Tibial nerve (tissue), 4 donors: ENCODE results near the gene MET. TPM values are rescaled to one million over a fixed set of nuclear protein-coding genes. Genes with fewer than 3 reads are reported as not detected.
A peak's percentile ranks its signal among the peaks of the same experiment; 100 is the strongest.

Experiments used
- DNase-seq, 2 donors: peaks; one replicate each; pipeline ENCODE4 v3.0.0-alpha.2; 2019; ENCODE audit warnings: low spot score in 2 of 2
- H3K27ac ChIP-seq, 4 donors: fragments of 200-600 bp; sonication (generic) in 3 of 4; one replicate each; pipeline ENCODE4 v1.5.1; 2017 to 2019; ENCODE audit warnings: mild to moderate bottlenecking in 1 of 4
- H3K27me3 ChIP-seq, 2 donors: fragments of 200-600 bp; sonication (generic) in 1 of 2; one replicate each; pipeline versions ENCODE4 v1.5.1 to v1.6.0; 2017 to 2019
- H3K36me3 ChIP-seq, 3 donors: fragments of 200-600 bp; sonication (generic); one replicate each; pipeline ENCODE4 v1.5.1; 2018 to 2019
- H3K4me1 ChIP-seq, 4 donors: fragments of 200-600 bp; sonication (generic) in 3 of 4; one replicate each; pipeline ENCODE4 v1.5.1; 2017 to 2019
- H3K4me3 ChIP-seq, 4 donors: fragments of 200-600 bp; sonication (generic) in 3 of 4; one replicate each; pipeline ENCODE4 v1.5.1; 2017 to 2019; ENCODE audit warnings: mild to moderate bottlenecking in 1 of 4, moderate library complexity in 1 of 4
- H3K9me3 ChIP-seq, 4 donors: fragments of 200-600 bp; sonication (generic) in 3 of 4; one replicate each; pipeline ENCODE4 v1.5.1; 2017 to 2019
- EP300 ChIP-seq, 2 donors: sonication (generic); formaldehyde crosslinking; IDR thresholded peaks; one replicate each; pipeline ENCODE4 v1.6.1; 2017; ENCODE audit warnings: antibody characterized with exemption in 2 of 2, mild to moderate bottlenecking in 1 of 2
- POLR2A ChIP-seq, 2 donors: fragments of 450-650 bp; IDR thresholded peaks; one replicate each; pipeline ENCODE4 v1.6.1; 2017; ENCODE audit warnings: antibody characterized with exemption in 2 of 2, mild to moderate bottlenecking in 2 of 2, moderate library complexity in 2 of 2
- WGBS, 2 donors: methylation state at CpG; one replicate each; pipeline ENCODE4 v1.1.5; 2018; 5-methylcytosine and 5-hydroxymethylcytosine counted together
- total RNA-seq, 4 donors: library from RNA; depleted of rRNA; stranded (reverse); fragments of >200 nt; gene quantifications; one replicate each; pipeline ENCODE4 v1.1.0, GENCODE V29; 2016
- TF ChIP-seq, protein P1 (sequence below), 5 experiments: fragments of 200-600 bp in 3 of 5; fragments of 450-650 bp in 2 of 5; sonication (generic) in 3 of 5; IDR thresholded peaks; one replicate each; pipeline ENCODE4 v1.5.1; 2016 to 2019; ENCODE audit warnings: antibody characterized with exemption in 5 of 5, mild to moderate bottlenecking in 3 of 5, moderate library complexity in 2 of 5

MET gene
- total RNA-seq, 4 donors from 2014 or later = 22.6 to 49.8 (median 37.1) TPM

DNA sequence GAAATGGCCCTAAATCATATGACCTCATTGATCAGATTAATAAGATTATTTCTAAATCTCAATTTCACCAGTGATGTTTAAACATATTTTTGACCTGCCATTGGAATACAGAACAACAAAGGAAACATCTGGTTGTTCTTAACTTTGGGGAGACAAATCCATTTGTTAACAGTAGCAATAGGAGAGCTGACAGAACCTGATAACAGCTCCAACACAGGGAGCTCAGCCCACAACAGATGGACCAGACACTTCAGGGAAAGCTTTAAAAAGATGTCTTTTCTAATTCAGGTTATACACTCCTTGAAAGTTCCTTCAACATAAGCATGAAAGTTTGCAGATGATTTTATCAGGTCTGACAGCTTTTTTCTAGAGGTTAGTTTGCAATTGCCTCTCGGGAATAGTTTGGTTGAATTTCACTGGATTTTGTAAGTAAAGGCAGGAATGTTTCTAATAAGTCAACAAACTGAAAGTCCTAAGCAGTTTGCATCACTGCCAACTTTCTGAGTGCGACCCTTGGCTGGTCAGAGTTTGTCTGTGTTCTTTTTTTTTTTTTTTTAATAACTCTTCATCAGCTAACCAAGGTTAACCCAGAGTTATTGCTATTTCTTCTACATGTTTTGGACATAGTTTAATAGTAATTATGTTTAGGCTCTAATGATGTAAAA lies 6.5 kb upstream of the MET start:
- DNase-seq = no peak
- H3K27me3 ChIP-seq = no peaks in the 10 kb centered on the region
- TF ChIP-seq EP300 (IDR thresholded peaks at IDR 0.05) (no peak), POLR2A (IDR thresholded peaks at IDR 0.05) (no peak)
- TF ChIP-seq, protein P1, sequence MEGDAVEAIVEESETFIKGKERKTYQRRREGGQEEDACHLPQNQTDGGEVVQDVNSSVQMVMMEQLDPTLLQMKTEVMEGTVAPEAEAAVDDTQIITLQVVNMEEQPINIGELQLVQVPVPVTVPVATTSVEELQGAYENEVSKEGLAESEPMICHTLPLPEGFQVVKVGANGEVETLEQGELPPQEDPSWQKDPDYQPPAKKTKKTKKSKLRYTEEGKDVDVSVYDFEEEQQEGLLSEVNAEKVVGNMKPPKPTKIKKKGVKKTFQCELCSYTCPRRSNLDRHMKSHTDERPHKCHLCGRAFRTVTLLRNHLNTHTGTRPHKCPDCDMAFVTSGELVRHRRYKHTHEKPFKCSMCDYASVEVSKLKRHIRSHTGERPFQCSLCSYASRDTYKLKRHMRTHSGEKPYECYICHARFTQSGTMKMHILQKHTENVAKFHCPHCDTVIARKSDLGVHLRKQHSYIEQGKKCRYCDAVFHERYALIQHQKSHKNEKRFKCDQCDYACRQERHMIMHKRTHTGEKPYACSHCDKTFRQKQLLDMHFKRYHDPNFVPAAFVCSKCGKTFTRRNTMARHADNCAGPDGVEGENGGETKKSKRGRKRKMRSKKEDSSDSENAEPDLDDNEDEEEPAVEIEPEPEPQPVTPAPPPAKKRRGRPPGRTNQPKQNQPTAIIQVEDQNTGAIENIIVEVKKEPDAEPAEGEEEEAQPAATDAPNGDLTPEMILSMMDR (IDR thresholded peaks at IDR 0.05) = no peak
- H3K36me3 ChIP-seq = no peaks in the 10 kb centered on the region
- no peak overlapping the region for H3K27ac ChIP-seq
- no peaks in the 10 kb centered on the region for H3K9me3 ChIP-seq
- no peak overlapping the region for H3K4me3 ChIP-seq
- H3K4me1 ChIP-seq = peaks cover 0 to 13% (median 0%) of the 10 kb centered on the region in 4 donors
- 22 to 25% methylated on average over 2 of the region's 2 CpGs for WGBS, 2 donors

DNA sequence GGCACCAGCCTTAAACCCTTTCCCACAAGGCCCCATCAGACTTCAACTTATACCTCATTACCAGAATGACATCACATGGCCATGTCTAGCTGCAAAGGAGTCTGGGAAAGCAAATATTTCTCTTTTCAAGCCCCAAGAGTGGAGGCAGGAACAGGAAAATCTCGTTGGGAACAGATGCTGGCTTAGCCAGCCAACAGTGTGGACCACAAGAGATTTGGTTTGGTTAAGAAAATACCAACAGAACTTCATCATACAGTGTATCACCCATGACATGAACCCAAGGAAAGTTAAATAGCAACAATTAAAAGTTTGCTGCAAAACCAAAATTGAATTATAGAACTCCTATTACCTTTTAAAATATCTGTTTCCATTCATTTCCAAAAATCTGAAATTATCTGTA lies 2.2 kb upstream of the MET start:
- 61% methylated on average over 1 of the region's 1 CpG for WGBS, 2 donors
- H3K27ac ChIP-seq = no peak overlapping the region
- H3K4me3 ChIP-seq = no peak overlapping the region

DNA sequence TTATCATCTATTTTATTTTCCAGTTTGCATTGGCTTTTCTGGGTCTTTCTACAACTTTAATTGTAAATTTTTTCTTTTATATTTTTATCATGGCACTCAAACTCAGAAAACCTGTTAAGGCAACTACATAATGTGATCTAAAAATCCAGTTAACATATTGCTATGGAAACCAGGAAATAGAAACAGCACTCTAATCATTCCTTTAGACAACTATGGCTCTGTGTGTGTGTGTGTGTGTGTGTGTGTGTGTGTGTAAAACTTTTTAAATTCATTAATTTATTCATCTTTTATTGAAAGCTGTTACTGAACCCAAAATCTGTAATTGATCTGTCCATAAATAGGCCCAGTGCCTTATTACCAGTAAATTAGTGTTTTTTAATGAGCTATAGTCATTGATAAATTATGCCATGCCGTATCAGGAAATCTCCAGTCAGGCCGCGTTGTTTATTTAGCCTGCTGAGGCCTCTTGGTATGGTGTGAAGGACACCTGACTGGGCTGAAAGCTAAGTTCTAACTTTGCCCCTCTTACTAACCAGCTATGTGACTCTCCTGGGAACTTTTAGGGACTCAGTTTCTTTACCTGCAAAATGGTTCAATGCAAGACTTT lies 1.5 kb upstream of the MET start:
- H3K36me3 ChIP-seq = no peaks in the 10 kb centered on the region
- WGBS, 2 donors = 86 to 98% methylated on average over 3 of the region's 3 CpGs
- no peak for DNase-seq
- H3K4me3 ChIP-seq = no peak overlapping the region
- H3K27me3 ChIP-seq = no peaks in the 10 kb centered on the region
- peaks cover 0 to 37% (median 3%) of the 10 kb centered on the region in 4 donors for H3K4me1 ChIP-seq
- TF ChIP-seq POLR2A (IDR thresholded peaks at IDR 0.05) = no peak
- TF ChIP-seq, protein P1 (IDR thresholded peaks at IDR 0.05) = no peak
- no peak for TF ChIP-seq EP300 (IDR thresholded peaks at IDR 0.05)
- H3K9me3 ChIP-seq = no peaks in the 10 kb centered on the region
- peak overlapping the region in 1 of 4 donors; percentile 95 for H3K27ac ChIP-seq

More for the DNA sequence above, 2.2 kb upstream of the MET start:
- Histone ChIP-seq H3K9me3 (no peaks in the 10 kb centered on the region), H3K4me1 (peaks cover 0 to 33% (median 3%) of the 10 kb centered on the region in 4 donors), H3K36me3 (no peaks in the 10 kb centered on the region), H3K27me3 (no peaks in the 10 kb centered on the region)
- TF ChIP-seq EP300 (IDR thresholded peaks at IDR 0.05) (no peak), POLR2A (IDR thresholded peaks at IDR 0.05) (no peak)
- TF ChIP-seq, protein P1 (IDR thresholded peaks at IDR 0.05) = no peak
- no peak for DNase-seq

DNA sequence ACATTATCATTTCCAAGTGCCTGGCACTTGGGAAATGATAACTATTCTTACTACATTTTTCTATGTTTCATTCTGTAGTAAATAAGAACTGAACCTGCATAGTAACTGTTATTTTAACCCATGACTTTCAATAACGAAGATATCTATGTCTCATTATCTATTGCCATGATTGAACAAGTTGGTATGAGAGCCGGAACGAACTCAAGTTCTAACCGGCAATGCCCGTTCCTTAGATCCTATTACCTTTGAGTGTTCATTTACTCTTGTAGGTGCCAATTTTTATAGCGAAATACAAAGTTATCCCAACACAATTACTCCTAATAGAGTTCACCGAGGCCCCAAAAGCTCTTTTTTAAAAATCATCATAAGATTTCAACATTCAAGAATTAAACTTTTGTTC lies 885 bp upstream of the MET start:
- Histone ChIP-seq H3K4me1 (peaks cover 0 to 38% (median 3%) of the 10 kb centered on the region in 4 donors), H3K27ac (peak overlapping the region in 3 of 4 donors; percentile 41 to 95 (median 79)), H3K36me3 (no peaks in the 10 kb centered on the region), H3K4me3 (peak overlapping the region; percentile 46 to 75 (median 68)), H3K27me3 (no peaks in the 10 kb centered on the region), H3K9me3 (no peaks in the 10 kb centered on the region)
- 56 to 57% methylated on average over 7 of the region's 7 CpGs for WGBS, 2 donors
- DNase-seq = no peak
- TF ChIP-seq, protein P1 (IDR thresholded peaks at IDR 0.05) = no peak
- TF ChIP-seq POLR2A (IDR thresholded peaks at IDR 0.05) = no peak
- no peak for TF ChIP-seq EP300 (IDR thresholded peaks at IDR 0.05)
